Posterior cingulate gyrus (tissue), 11 donors: Measurements from ENCODE around the gene TEKT2.
A peak's percentile ranks its signal among the peaks of the same experiment; 100 is the strongest.

Experiments
- DNase-seq, 10 donors: peaks; one replicate each; pipeline versions ENCODE4 v3.0.0 to v3.0.0-alpha.2; 2020 to 2021; ENCODE audit warnings: mixed read lengths in 3 of 10
- intact Hi-C: fragments of 100-400 bp; cut with DNase I; formaldehyde crosslinking; loops from one replicate; pipeline ENCODE4 v1.15.1; 2023

Gene TEKT2

GRCh38 chr1:36086529-36087232 lies 2.8 kb downstream of the TEKT2 start:
- intact Hi-C loops = loop anchor here (5.0 kb wide), 2 partner anchors 154 to 204 kb away; partner anchors contain the start of genes AGO1 and AGO3
- peak in 2 of 10 donors; percentile 52 to 61 for DNase-seq

- DNase-seq = peak in 2 of 10 donors; percentile 80 to 83
- intact Hi-C loops = loop anchor here (5.0 kb wide), 2 partner anchors 155 to 205 kb away; partner anchors contain the start of genes AGO1 and AGO3
Measured at GRCh38 chr1:36087233-36088123, 3.6 kb downstream of the TEKT2 start.

- DNase-seq = no peak
- intact Hi-C loops = loop anchor here (5.0 kb wide), 2 partner anchors 156 to 206 kb away; partner anchors contain the start of genes AGO1 and AGO3
Measured at GRCh38 chr1:36088265-36088576, 4.3 kb downstream of the TEKT2 start.

- peak; percentile 85 to 99 (median 89) for DNase-seq
- intact Hi-C loops = loop anchor here (5.0 kb wide), 2 partner anchors 156 to 206 kb away; partner anchors contain the start of genes AGO1 and AGO3
Measured at GRCh38 chr1:36088577-36089392, 4.9 kb downstream of the TEKT2 start, which contains the start of gene ADPRS. Gene ADPRS (plus strand): TSS chr1:36088892. CDS start chr1:36088905, 13 bp downstream.

DNA sequence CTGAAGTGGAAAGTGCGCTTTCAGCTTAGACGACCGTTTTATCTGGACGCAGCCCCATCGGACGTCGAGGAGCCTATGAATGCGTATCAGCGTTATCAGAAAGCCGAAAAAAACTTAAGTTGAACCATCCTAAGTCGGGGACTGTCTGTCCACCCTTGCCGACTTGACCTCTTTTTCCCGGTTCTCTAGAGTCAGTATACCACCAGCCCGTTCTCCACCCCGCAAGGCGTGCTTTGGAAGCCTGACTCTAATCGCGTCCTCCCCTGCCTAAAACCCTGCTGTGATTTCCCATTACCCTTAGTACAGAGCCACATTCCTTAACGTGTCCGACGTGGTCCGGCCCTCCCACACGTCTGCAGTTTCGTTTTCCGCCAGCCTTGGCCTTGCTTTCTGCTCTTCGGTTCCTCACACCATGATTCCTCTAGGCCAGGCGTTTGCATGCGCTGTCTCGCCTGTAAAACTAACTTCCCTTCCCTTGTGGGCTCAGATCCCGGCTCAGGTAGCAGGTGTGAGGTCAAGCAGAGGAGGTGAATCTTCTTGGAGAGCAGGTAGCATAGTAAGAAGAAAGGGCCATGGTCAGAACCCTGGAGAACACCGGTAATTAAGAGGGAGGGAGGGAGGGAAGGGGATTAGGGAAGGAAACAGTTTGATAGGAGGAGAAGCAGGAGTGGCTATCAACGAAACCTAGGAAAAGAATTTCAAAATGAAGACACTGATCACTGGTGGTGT lies 5.7 kb downstream of the TEKT2 start:
- intact Hi-C loops = loop anchor here (5.0 kb wide), 2 partner anchors 157 to 207 kb away; partner anchors contain the start of genes AGO1 and AGO3
- DNase-seq = peak in 3 of 10 donors; percentile 19 to 69 (median 67)

GRCh38 chr1:36091141-36091540 lies 7.2 kb downstream of the TEKT2 start:
- intact Hi-C loops = no loop called here
- DNase-seq = peak in 3 of 10 donors; percentile 12 to 45 (median 41)

DNA sequence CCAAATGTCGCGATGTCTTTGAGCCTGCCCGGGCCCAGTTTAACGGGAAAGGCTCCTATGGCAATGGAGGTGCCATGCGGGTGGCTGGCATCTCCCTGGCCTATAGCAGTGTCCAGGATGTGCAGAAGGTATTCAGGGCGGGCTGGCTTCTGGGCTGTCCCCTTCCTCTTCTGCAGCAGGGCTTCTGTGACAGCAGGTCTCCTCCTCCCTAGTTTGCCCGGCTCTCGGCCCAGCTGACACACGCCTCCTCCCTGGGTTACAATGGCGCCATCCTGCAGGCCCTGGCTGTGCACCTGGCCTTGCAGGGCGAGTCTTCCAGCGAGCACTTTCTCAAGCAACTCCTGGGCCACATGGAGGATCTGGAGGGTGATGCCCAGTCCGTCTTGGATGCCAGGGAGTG lies 7.8 kb downstream of the TEKT2 start:
- DNase-seq = peak in 3 of 10 donors; percentile 7 to 56 (median 51)
- intact Hi-C loops = no loop called here

- intact Hi-C loops = no loop called here
Measured at GRCh38 chr1:36092166-36092797, 8.4 kb downstream of the TEKT2 start.

DNA sequence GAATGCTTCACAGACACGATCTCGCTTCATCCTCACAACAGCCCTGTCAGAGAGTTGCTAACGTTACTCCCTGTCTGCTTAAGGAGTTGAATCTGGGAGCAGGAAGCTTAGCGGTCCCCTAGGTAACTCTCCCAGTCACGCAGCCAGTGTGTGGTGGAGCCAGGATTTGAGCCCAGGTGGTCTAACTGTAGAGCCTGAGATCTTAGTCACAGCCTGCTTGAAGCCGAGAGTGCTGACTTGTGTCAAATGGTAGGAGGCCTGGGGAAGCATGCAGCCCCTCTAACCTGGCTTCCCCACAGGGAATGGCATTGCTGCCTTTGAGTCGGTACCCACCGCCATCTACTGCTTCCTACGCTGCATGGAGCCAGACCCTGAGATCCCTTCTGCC lies 8.9 kb downstream of the TEKT2 start:
- DNase-seq = peak in 1 of 10 donors; percentile 36
- intact Hi-C loops = no loop called here

More at GRCh38 chr1:36092166-36092797, 8.4 kb downstream of the TEKT2 start:
- DNase-seq = peak in 3 of 10 donors; percentile 12 to 63 (median 33)

GRCh38 chr1:36093226-36093625 lies 9.3 kb downstream of the TEKT2 start:
- DNase-seq = peak in 3 of 10 donors; percentile 10 to 77 (median 40)
- intact Hi-C loops = no loop called here

GRCh38 chr1:36093929-36094328 lies 10.0 kb downstream of the TEKT2 start:
- DNase-seq = peak; percentile 71 to 98 (median 83)
- intact Hi-C loops = no loop called here

GRCh38 chr1:36094621-36095061 lies 10.7 kb downstream of the TEKT2 start:
- DNase-seq = peak in 3 of 10 donors; percentile 8 to 68 (median 59)
- intact Hi-C loops = loop anchor here (5.0 kb wide), 1 partner anchor 193 kb away; no protein-coding TSS in a partner anchor

DNA sequence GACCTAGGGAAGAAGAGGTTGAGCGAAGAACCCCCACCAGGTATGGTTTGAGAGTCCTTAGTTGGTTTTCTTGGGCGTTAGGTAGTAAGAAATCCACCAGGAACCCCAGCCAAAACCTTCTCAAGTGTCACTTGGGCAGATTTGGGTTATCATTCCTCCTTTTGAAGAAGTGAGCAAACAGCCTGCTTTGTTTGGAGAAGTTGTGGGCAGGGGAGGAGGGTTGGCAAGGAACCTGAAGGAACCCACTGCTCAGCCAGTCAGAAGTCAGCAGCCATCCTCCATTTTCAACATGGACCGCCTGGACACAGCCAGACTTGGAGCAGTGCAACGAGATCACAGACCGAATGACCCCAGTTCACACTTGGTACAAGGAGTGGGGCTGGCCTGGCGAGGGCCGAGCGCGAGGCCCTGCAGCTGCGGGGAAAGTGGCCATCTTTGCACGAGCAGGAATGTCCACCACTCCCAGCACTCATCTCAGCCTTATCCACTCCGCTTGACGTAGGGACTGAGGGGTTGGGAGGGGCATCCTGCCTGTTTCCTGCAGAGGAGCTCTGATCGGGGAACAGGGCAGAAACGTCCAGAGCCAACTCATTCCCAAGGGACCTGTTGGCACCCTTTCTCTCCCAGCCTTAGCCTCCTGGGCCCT lies 12.0 kb downstream of the TEKT2 start:
- DNase-seq = peak in 3 of 10 donors; percentile 20 to 52 (median 46)
- intact Hi-C loops = loop anchor here (5.0 kb wide), 1 partner anchor 191 kb away; no protein-coding TSS in a partner anchor

DNA sequence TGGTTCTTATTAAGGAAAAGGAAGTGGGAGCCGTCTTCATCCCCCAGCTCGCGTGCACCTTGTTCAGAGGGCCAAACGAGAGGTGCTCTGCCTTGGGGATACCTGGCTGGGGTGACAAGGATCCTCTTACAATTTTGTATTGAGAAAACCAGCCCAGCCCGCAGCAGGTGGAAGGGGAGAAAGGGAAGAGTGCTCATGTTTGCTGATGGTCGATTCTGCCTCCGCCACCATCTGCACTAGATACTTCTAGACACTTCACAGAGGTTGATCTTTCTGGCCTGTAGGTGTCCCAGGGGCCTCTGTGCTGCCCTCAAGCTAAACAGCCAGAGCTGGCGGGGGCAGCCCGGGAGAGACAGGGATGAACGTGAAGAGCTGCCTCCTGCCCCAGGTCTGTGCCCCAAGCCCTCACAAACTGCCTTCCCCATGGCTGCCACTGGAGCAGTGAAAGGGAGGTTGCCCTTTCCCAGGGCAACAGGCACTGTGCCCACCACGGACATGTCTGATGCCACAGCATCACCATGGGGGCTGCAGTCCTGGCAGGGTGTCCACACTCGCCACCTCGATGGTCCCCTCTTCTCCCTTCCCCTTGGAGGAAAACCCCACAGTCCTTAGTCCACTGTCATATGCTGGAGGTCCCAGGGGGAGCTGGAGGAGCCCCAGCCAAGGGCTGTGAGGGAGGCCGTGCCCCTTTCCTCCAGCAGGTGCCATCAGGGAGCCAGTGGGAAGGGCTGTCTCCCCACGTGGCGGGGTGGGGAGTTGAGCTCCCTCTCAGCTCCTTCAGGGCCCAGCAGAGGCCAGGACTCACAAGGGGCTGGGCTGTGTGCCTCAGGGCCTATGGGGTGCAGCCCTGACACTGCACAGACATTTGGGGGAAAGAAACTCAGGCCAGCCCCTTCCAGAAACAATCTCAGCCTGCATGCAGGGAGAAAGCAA lies 12.9 kb downstream of the TEKT2 start:
- peak in 2 of 10 donors; percentile 10 to 66 for DNase-seq
- intact Hi-C loops = loop anchor here (5.0 kb wide), 1 partner anchor 191 kb away; no protein-coding TSS in a partner anchor

- peak in 1 of 10 donors; percentile 77 for DNase-seq
- intact Hi-C loops = loop anchor here (5.0 kb wide), 1 partner anchor 189 kb away; no protein-coding TSS in a partner anchor
Measured at GRCh38 chr1:36097693-36098585, 14.0 kb downstream of the TEKT2 start.
